KG1 (cell line): Measurements from ENCODE around the gene DNAH14.

Experiments
- DNase-seq: peaks from one replicate; lab custom pipeline; 2025; lab: John Stamatoyannopoulos, UW

Gene DNAH14

DNA sequence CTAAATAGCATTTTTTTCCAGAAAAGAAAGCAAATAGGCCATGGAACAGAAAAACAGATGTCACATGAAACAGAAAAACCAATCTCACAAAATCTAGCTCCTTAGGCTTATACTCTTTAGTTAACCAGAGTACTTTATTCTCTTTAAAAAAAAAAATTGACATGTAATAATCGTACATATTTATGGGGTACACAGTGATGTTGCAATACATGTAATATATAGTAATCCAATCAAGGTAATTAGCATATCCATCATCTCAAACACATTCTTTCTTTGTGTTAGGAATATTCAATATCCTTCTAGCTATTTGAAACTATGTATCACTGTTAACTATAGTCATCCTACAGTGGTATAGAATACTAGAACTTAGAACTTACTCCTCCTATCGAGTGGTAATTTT, 478.3 kb downstream of the DNAH14 start:
- no peak for DNase-seq

DNA sequence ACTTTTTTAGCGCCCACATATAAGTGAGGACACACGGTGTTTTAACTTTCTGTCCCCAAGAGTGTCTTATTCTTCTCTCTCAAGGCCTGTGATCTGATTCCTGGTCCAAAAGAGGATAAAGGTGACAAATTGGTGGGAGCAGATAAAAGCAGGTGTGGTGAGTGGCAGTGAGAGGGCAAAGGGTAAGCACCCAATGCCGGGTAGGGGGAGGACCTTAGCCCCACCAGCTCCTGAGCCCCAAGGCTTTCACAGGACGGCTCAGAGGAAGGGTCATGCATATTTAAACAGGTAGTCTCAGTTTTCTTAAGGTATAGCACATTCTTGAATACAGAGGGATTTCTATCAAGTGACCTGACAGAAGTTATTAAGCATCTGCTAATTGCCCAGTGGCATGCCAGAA, 478.8 kb downstream of the DNAH14 start:
- DNase-seq: no peak

DNA sequence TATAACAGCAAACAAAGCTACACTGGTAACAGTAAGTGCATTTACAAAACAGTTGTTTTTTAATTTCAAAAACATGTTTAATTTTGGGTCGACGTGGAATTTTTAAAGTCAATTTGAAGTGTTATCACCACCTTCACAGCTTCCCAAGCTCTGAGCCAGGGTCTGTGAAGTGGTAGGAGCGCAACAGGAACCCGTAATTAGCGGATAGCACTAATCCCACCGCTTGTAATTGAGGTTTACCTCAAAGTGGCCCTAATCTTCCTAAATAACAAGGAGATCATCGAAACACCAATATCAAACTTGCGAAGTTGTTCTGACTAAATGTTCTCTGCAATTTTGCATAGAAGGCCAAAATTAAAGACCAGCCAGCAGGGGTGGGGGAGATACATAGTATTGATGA, 479.6 kb downstream of the DNAH14 start:
- DNase-seq: no peak

DNA sequence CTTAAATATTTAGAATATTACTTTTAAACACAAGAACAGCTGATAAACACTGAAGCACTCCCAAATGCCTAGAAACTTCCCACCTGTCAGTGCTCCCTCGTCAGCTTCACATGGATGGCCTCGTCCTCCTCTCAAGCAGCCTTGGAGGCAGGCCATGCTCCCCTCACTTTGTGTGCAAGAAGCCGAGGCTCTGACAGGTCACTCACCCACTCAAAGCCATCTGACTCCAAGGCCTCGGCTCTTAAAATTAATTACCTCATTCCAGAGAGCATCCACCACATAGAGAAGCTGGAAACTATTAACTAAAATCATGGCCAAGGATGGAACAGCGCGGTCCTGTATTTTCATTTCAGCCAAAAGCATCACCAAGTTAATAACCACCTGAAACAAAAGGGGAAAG, 480.6 kb downstream of the DNAH14 start:
- DNase-seq: no peak

DNA sequence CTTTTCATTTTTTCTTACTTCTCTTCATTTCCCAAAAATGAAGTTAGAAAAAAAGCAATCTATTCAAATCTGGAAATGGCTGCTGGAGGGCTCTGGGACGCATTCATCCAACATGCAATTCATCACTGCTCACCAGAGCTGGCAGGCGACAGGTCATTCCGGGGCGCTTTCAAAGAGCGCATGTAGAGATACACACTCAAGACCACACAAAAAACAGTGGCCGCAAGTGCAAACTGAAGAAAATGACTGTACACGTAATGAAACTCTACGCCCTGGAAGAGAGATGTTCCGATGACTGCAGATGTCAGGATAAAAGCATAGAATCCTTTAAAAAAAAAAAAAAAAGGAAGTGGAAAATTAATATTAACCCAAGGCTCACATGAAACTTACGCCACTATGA, 482.8 kb downstream of the DNAH14 start:
- no peak for DNase-seq

DNA sequence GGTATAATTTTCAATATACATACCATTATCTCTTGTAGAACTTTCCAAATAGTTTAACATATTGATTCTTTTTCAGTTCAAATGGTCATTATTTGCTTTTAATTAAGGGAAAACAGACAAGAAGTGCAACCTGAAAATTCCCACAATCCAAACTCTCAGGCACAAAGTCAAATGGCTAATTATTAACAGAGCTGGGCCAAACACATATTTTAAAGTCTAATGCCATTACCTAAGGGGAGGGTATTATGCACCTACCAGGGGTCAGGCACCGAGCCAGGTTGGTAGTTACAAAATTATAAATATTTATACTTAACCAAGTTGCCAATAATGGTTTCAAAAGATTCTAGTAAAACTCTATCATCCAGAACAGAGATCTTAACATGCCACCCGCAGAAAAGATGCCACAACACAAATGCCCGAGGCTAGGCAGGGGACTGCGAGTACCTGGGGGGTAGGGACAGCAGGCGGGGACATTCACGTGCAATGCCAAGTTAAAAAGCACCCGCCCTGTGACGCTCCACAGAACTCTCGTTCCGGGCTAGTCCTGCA, 483.4 kb downstream of the DNAH14 start:
- DNase-seq: no peak

DNA sequence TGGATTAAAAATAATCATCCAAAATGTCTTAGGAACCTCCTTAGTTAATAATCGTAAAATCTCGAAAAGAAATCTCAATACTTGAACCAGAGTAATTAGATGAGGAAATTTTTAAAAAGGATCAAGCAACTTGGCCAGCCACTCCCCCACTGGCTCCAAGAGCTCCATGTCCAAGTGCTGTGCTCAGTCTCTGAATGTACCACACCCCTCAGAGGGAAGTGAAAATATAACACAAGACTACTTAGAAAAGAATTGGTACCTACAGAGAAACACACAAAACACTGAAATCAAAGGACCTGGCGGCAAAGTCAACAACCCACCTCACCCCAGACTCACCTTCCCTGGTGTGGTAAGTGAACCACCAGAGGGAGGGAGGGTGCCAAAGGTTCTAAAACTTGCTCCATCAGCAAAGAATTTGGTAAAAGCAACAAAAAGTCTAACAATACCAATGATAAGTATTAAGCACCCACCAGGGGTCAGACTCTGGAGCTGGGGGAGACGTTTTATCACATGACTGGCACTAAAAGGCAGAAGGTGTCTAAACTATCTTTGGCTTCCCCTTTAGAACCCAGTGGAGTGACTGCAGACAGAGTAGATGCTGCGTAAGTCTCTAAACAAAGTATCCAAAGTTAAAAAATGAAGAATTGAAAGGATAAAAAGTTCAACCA, 484.4 kb downstream of the DNAH14 start:
- DNase-seq: no peak

DNA sequence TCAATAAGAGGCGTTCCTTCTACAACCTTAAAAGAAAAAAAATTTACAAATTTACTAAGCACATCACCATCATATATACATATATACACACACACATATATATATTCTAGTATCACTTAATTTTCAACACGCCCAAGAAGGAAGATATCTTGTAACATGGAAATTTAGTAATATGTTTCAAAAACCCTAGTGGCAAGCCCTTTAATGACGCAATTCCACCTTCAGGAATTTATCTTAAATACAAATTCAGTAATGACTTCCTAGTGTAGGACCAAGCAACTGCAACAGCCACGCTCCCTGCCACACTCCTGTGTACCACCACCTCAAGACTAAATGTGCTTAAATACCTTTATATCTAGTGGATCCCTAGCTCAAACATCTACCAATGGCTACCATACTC, 485.8 kb downstream of the DNAH14 start:
- no peak for DNase-seq

DNA sequence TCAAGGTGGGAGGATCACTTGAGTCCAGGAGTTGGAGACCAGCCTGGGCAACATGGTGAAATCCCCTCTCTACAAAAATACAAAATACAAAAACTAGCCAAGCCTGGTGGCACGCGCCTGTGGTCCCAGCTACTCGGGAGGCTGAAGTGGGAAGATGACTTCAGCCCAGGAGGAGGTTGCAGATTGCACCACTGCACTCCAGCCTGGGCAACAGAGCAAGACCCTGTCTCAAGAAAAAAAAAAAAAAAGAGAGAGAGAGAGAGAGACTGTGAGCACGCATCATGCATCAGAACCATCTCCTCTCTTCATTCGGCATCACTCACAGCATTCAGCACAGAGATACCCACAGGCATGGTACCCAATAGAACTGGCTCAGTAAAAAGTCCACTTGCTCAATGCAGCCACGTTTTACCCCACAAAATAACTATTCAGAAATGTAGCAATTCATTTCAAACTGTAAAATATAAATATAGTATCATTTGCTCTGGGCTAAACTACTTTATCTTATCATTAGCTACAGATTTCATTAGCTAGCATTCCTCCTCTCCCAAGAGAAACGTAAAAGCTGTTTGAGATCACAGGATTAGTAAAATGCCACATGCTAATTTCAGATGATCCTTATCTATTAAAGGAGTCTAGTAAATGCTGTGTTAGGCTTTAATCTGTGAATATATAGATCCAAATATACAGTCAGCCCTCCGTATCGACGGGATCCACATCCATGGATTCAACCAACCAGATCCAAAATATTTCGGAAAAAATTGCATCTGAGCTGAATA, 486.7 kb downstream of the DNAH14 start:
- DNase-seq: no peak

DNA sequence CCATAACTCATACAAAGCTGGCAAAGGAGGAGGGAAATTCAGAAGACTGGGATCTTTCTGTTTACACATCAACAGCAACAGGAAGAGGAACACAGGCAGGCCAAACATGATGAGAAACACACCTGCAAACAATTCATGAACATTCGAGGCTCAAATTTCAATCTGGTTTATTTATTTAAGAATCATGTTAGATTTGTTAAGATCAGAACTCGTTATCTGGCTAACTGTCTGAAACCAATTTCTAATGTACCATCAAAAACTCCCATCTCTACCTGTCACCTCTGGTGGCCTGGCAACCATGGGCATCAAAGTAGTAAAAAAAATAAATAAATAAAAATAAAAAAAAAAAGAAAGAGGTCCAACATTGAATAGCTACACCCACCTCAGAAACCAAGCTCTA, 488.6 kb downstream of the DNAH14 start:
- no peak for DNase-seq

DNA sequence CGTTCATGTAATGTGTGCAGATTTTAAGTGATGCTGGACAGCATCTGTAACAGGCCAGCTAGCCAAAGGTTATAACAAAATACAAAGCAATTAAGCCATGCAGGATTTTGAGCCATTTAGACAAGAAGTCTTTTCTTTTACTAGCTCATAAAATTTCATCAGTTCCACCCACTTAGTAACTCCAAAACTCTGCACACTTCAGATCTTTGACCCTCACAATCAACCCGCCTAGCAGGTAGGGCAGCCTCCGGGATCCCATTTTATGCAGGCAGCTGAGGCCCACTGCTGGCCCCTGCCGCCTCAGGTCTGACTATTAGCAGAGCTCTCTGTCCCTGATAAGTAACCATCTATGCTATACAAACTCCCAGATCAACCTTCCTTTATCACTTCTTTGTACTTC, 489.1 kb downstream of the DNAH14 start:
- no peak for DNase-seq

DNA sequence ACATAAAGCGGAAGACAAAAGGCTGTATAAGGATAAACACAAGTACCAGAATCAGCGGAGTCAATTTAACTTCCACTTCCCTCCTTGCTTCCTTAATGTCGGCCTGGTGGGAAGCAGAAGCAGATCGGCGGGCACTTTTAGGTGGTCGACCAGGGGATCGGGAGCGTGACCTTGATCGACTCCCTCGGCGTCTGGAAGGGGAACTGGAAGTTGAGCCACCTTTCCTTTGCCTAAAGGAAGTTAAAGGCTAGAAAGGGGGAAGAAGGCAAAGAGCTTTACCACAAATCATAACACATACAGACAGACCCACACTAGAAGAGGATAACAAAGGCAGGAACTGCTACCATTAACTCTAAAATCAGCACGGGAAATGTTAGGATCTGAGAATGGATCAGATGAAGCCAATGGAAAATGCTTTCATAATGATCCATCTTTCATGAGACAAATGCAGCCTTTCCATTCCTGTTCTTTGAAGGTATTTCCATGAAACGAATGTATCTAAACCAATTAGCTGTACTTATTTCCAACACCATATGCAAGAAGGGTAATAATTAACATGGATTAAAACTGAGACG, 492.6 kb downstream of the DNAH14 start:
- no peak for DNase-seq

DNA sequence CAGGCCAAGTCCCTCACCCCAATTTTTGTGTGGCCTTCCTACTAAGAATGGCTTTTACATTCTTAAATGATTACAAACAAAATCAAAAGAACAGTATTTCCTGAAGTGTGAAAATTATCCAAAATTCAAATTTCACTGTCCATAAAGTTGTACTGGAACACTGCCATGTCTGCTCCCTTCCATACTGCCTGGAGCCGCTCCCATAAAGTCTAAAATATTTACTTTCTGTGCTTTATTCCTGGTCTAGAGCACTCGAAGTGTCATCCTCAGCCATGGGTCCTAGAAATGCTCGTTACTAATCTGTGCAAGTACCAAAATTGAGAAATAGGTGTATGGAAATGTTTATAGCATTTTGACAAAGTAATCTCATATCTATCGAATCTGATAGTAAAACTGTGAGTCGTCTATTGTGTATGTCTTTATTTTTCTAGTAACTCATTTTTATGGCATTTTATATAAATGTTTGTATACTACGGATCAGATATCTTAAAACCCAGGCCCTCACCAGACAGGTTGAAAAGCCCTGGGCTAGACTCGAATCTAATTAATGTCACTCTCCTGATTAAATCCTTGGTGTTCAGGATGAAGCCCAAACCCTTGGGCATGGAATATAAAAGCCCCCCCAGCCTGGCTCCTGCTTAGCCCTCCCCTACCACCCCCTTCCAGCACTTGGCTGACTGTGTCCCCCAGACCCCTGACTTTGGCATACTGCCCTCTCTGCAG, 493.5 kb downstream of the DNAH14 start:
- no peak for DNase-seq

DNA sequence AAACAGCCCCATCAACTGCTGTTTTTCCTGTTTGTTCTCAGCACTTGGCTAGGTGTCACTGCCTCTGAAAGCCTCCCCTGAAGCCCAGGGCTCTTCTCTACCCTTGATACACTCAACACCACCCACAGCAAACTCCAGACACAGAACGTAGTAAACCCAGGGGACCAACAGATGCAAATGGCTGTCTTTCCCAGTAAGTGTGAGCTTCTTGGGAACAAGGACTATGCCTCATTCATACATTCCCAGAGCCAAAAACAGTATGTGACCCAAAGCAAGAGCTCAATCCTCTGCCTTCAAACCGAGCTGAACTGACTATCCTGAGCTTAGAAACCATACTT, 494.0 kb downstream of the DNAH14 start:
- no peak for DNase-seq

DNA sequence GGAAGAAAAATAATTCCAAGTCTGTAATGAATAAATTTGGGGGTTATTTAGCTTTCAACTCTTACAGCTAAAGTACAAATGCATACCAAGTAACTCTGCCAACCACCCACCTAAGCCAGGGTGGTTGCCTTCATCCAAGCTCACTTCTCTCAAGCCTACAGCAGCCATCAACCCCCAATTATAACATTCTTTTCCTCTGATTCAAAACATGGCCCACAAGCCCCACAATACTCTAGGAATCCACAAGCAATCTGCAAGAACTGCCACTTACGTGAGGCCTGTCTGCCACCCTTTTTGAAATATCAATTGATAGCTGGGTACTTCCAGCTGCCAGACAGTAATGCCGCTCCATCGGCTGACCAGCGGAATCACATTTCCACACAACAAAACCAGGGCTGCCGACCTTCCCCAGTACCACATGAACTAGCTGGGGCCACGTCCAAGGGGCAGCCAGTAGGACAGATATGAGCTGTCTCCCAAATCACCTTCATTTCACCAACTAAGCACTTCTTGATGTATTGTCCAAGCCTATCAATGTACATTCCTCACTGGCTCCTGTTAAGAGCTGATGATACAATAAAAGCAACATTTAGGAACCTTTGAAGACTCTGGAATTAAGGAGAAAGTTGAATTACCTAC, 495.2 kb downstream of the DNAH14 start:
- DNase-seq: no peak

DNA sequence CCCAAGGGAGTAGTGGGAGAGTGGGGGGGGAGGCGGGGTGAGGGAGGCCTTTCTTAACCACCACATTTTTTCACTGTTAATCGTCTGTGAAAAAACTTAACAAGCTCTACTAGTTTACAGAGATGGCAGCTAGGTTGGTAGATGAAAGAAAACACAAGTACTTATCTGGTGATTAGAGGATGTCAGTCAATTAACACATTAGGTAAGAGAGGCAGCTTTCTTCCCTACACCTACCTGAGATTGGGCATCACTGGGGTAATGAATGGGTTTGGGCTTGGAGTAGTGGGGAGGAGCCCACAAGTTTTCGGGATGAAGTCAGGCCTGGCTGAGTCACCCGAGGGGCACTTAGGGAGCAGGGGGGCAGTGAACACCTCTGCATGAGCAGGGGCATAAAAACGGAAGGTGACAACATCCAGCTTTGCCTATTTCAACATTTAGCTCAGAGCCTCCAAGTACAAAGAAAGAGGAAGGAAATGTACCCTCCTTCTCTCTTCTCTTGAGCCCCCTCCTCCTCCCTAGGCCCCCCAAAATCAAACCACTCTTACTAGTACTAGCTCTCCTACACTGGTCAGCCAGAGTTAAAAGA, 495.8 kb downstream of the DNAH14 start:
- DNase-seq: peak; percentile 36

DNA sequence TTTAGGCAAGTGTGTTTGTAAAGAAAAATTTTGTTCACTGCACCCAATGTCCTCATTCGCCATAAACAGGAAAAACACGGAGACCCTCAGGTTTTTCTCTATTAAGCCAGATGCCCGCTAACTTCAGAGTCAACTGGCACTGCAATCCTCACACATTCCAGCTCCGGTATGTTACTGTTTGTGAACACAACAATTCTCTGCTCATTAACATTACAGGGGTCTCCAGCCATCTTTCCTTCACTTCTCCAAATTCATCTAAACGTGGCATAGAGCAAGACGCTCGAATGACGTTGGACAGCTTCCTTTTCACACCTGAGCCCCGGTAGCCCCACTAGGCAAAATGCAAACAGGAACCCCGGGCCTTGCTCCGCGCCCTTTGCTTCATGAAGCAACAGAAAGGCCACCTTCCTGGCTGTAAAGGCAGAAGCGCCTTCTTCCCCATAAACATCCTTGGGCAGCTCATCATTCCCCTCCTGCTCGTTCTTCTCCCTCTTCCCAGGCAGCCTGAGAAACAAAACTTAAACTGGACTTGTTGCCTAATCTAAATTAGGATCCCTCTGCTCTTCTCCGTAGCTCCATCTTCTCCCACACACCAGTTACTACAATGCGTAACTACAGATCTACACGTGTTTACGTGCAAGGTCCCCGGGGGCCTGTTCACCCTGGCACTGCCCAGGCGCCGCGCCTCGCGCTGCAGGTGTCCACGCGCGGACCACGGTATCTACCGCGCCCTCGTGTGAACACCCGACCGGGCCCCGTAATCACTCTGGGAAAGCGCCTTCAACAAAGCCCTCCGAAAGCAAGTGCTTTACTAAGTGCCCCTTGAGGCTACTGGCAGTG, 497.1 kb downstream of the DNAH14 start:
- peak; percentile 33 for DNase-seq

DNA sequence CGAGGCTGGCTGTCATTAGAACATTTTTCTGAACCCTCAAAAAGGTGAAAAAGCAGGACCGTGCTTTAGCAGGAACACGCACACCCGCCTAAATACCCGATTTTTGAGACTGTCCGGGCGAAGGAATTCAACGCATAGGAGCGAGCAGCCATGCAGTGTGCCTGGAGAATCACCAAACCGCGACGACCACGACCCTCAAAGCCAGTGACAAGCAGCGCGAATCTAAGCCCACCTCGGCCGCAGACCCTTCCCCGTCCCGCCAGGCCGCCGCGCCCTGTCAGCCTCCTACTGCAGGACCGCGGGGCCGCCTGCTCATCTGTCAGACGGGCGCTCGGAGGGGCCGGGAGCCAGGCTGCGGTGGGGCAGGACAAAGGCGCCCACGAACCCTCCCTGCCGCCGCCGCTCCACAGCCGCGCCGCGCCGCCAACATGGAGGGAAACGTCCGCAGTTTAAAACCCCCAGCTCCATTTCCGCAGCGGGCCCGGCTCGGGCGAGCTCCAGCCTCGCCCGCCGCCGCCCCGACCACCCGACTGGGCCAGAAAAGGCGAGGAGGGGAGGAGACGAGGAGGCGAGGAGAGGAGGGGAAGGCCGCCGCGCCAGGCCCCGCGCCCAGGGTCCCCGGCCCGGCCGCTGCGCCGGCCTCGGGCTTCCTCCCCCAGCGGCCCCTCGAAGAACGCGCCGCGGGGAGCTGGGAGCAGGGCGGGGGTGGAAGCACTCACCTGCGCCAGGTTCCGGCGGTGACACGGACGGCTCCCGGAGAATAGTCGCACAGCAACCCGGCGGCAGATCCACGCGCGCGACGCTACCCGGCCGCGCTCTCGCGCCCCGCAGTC, 498.0 kb downstream of the DNAH14 start, which contains the start of gene LBR:
Gene LBR (minus strand): TSS at position 804 of the 833 bp plus-strand sequence. CDS start 3,963 bp downstream, outside the sequence.
- DNase-seq: no peak

DNA sequence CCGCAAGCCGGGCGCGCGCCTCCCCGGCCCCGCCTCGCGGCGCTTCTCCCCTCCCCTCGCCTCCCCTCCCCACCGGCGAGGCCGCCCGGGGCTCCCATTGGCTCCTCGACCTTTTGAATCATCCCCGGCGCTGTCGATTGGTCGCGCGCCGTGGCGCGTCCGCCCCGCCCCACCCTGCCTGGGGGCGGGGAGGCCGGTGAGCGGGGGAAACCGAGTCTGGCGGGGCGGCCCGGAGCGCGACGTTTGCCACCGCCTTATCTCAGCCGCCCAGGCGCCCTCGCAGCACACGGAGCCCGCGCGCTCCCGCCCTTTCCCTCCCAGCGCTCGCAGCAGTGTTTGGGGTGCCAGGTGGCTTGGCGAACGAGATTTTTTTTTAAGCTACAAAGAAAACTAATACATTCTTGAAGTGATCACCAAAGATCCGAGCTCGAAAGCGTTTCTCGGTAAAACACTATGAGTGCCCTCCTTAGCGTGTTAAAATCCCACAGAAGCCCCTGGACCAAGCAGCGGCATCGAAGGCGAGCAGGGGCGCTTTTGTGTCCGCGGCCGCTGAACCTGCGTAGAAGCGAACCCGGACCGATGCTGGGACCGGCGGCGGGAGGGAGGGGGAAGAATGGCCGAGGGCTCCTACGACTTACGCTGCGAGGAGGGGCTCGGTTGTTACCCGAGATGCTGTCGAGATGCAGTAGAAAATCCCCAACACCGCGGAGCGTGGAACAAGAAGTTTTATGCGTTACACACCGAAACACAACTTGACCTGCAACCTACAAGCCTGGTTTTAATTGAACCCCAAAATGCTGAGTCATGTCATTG, 498.8 kb downstream of the DNAH14 start:
- DNase-seq: peak; percentile 58
